Hematopoietic multipotent progenitor cell treated with erythropoietin and hydrocortisone succinate and interleukin-3 and kit ligand, for 17 days (in vitro differentiated cells): ENCODE data around the gene TM4SF18.
"Not testable (repeated sequence)": the region's sequence is repeated elsewhere in the genome, so short reads cannot be mapped to it uniquely, and the experiment has no call there.

Experiments
- DNase-seq: peaks from one replicate; pipeline ENCODE4 v3.0.0-alpha.2; 2015; ENCODE audit warnings: low spot score

TM4SF18 gene

DNA sequence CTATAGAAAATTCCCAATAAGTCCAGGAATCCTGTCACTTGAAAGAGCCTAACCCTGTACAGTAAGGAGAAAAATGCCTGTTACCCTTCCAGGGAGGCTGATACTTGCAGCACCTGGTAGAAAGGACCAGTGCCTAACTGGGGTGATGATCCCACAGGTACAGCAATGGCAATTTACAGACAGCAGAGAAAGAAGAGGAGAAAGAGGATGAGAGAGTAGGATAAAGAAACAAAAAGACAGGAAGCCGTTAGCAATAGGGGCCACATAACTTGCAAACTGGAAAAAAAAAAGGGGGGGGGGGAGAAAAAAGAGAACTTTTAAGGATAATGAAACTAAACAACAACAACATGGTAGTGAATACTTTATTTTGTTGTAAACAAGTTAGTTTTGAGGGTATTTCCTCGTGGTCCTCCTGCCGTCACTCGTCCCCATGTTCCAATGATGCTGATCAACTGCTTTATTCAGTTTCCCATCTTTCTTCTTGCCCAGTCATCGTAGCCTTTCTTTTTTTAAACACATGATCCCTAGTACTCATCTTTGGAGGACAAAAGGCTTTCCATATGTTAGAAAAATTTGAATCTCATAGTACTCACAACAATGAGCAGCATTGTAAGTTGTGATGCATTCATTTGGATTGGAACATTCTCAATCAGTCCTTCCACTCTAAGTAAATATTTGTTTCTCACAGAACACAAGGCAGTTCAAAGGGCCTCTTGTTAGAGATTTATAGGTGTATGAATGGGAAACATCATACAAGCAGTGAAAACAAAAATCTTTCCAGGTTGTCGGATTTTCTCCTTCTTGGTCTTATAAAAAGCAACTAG is 35.5 kb upstream of the TM4SF18 start:
- no peak for DNase-seq

- DNase-seq, result no peak
Observed at GRCh38 chr3:149368201-149368673, 34.8 kb upstream of the TM4SF18 start.

DNA sequence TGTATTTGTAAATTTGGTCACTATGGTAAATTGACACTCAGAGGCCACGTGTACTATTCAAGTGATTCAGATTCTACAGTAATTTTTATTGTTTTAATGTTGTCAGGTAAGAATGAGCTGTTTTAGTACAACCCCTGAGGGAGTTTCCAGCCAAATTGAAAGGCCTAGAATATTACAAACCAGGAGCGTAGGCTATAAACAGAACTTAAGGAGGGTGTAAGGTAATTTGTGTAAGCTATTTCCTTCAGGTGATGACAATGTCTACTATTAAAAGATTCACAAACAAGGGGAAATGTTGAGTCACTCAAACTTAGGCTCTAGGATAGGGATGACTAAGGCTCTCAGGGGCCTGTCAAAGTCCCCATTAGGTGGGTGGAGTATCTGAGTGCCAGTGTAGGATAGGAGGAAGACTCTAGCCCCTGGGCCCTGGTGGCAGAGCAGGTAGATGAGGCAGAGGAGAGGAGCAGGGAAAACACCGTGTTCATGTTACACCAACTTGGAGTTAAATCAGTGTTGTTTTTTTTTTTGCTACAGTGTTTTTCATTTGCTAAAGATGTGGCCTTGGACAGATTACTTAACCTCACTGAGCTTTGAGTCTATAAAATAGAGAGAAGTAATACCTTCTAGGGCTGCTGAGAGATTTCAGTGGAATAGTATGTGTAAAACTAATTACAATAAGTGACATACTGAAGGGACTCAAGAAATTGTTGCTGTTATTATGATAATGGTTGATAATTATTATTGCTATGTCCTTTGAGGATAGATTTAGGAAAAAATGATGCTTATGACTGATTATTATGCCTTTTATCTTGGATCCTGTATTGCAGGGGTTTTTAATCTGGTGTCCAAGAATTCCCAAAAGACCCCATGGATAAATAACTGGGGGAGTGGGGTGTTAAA is 33.8 kb upstream of the TM4SF18 start:
- no peak for DNase-seq

GRCh38 chr3:149366031-149366430 is 32.6 kb upstream of the TM4SF18 start:
- no peak for DNase-seq

DNA sequence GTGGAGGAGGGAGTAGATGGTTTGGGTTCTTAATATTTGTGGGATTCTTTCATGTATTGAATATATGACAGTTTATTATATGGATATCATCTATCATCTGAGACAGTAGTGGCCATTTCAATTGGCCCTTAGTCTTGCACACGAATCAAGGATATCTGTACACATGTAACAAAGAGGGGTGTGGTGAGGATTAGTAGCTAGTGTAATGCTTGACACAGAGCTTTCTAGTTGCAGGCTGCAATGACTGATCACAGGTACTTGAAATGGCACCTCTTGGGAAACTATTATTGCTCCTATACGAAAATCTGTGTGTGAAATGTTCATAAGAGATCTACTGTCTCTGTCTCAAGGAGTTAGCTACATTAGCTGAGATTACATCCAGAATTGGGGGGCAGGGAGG is 31.2 kb upstream of the TM4SF18 start:
- DNase-seq, result no peak

GRCh38 chr3:149363053-149363452 is 29.6 kb upstream of the TM4SF18 start:
- DNase-seq, result no peak

- no peak for DNase-seq
Observed at GRCh38 chr3:149362366-149362765, 28.9 kb upstream of the TM4SF18 start.

GRCh38 chr3:149356630-149357029 is 23.2 kb upstream of the TM4SF18 start:
- no peak for DNase-seq

DNA sequence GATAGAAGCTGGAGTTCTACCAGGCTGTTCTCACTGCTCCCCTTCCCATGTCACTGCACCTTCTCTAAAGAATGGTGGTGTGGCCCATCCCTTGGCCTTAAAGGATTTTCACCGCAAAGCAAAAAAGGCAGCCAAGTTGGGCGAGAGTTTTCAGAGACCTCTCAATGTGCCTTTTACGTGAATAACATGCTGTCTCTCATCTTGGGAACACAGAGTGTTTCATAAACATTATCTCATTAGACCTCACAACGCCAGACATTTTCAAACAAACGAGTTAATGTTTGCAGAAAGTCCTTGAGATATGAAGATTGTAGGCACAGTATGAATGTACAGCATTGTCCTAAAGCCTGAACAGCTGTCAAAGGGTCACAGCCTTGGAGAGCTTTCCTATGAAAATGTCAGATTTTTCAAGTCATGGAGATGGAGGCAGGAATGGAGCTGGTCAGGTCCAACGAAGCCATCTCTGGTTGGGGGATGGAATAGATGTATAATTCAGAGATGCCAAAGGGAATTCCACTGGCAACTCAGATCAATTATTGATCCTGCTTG is 22.7 kb upstream of the TM4SF18 start:
- DNase-seq, result no peak

DNA sequence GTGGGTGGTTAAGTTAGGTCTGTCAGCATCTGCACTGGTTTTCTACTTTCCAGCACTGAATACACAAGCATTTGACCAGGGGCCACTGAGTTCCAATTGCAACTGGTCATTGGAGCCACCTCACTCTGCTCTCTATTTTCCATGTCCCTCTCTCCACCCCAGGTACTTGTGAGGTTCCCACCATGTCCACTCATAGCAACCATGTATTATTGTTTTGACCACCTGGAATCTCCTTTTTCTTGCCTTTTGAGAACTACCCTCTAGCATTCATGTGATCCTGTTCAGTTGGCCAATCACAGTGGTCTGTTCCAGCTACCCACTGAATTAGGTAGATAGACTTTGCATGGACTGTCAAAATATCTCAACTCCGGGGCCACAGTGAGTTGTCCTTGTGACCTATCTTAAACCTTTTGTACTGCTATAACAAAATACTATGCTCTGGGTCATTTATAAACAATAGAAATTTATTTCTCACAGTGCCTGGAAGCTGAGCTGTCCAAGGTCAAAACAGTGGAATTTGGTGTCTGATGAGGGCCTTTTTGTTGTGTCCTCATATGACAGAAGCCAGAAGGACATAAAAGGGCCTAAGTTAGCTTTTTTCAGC is 20.2 kb upstream of the TM4SF18 start:
- DNase-seq, result no peak

DNA sequence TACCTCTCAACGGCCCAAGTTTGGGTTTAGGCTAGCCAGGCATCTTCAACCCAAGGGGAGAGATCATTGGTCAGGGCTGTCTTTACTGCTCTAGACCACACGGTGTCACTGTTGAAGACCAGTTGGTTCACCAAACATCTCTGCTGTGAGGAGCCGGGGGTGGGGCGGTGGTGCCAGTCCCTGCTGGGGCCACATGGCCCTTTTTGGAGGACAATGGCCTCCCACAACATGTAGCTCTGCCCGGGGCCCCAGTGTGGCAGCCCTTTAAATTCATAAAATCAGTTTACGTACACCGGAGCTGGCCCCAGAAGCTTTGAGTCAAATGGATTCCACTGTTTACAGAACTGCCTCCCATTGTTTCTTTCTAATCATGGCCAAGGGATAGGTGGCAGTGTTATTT is 19.1 kb upstream of the TM4SF18 start:
- no peak for DNase-seq

GRCh38 chr3:149343951-149344350 is 10.5 kb upstream of the TM4SF18 start:
- DNase-seq, result no peak

DNA sequence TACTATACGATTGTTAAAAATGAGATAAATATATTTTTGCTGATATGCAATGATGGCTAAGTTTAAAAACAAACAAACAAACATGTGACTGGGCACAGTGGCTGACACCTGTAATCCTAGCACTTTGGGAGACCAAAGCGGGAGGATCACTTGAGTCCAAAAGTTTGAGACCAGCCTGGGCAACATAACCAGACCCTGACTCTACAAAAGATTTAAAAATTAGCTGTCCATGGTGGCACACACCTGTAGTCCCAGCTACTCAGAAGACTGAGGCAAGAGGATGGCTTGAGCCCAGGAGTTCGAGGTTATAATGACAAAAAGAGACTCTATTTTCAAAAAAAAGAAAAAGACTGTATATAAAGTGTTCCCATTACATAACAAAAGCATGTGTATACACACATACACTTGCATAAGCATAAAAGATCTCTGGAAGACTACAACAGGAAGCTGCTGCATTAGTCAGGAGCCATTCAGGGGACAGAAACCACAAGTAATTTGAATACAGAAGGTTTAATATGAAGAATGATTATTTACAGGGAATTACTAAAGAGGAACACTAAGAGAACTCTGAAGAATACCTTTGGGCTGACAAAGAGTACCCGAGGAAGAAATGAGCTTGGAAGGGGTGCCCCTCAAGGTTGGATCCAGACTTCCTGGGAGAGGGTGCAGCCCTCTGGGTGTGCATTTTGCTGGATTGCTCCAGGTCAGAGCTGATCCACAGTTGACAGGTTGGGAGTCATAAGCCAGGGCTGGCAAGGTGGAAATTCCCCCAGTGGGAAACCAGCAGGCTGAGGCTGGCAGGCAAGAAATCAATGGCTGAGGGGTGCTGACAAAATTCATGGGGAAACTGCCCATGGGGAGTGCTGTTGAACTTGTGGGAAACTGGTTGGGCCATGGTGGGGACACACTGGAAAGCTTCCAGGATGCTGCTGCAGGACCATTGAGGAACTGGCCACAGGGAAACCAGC is 9.3 kb upstream of the TM4SF18 start:
- DNase-seq, result no peak

DNA sequence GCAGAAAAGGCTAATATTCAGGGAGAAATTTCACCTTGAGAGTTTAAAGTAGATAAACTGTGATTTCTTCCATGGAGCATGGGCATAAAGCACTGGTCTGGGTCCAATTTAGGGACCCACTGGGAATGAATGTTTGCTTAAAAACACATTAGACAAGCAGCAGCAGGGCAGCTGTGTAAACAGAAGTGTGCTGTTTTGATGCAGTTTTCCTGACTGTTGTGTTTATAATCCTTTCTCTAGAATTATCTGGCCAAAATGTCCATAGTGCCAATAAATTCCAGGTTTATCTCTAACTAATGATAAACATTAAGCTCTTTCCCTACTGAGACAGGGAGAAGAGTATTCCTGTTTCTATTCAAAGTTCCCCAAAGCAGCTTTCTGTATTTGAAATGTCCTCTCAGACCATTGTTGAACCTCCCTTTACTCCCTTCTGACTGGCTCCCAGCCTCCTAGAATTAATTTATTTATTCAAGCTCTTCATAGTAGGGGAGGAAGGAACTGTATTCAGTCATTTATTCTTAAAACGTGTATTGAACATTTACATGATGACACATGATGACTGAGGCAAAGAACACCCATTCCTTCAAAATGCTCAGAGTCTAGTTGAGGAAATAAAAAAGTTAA is 7.0 kb upstream of the TM4SF18 start:
- DNase-seq, result no peak

DNA sequence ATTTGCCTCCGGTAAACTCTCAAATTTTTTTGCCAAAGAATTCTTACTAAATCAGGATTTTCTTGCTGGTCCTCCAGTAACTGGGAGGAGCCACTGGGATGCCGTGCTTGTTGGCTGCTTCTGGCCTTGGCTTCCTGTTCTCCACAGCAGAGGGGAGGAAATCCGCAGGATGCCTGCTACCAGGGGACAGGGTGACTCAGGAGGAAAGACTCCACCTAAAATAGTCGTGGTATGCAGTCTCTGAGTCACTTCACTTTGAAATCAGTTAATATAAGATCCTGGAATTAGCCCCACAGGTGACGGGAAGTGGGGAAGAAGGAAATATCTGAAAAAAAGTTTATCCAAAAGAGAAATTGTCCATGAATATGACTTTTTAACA is 6.5 kb upstream of the TM4SF18 start:
- DNase-seq, result no peak

DNA sequence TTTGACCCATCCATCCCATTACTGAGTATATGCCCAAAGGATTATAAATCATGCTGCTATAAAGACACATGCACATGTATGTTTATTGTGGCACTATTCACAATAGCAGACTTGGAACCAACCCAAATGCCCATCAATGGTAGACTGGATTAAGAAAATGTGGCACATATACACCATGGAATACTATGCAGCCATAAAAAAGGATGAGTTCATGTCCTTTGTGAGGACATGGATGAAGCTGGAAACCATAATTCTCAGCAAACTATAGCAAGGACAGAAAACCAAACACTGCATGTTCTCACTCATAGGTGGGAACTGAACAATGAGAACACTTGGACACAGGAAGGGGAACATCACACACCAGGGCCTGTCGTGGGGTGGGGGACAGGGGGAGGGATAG is 4.0 kb upstream of the TM4SF18 start:
- not testable (repeated sequence) for DNase-seq

DNA sequence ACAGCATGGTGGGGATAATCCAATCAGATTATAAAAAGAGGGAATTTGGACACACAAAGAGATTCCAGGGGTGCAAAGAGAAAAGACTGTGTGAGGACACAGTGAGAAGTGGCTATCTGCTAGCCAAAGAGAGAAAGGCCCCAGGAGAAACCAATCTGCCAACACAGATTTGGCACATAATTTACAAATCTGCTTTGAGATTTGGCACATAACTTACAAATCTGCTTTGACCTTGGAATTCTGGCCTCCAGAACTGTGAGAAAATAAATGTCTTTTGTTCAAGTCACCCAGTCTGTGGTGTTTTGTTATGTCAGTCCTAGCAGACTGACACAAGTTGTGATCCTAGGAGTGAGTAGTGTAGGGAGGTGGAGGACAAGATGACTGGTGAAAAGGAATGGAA is 3.5 kb upstream of the TM4SF18 start:
- no peak for DNase-seq

DNA sequence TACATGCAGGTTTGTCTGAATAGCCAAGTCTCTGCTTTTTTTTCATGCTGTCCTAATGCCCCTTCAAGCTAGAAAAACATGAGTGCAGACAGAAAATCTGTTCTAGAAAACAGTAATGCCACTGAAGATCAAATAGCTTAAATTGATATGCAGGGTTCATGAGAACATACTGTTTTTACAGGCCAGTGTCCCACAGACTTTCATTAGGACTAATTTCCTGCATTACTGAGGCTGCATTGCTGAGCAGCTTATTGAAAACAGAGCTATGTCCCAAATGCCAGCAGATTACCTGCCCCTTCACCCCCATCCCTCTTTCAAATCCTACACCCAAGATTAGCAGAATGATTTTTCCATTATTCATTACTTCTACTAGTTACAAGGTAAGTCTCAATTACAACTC is 665 bp downstream of the TM4SF18 start:
- no peak for DNase-seq

DNA sequence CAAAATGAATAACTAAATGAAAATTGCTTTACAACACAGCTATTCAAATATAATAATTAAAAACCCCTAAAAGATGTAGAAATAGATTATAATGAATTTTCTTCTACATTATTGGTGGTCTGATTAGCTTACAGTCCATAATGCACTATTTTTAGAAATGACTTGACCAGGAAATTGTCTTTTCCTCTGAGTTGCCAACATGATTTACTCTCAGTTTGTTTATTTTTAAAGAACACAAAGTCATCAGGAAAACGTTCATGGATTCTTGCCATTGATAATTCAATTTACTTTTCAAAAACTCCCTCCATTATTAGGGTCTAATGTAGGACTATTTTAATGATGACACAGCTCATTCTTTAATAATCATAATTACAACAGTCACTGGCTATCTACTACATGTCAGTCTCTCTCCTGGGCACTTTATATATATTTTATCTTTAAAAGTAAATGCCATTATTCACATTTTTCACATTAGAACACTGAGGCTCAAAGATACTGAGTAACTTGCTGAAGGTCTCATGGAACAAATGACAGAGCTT is 1.1 kb downstream of the TM4SF18 start:
- no peak for DNase-seq

DNA sequence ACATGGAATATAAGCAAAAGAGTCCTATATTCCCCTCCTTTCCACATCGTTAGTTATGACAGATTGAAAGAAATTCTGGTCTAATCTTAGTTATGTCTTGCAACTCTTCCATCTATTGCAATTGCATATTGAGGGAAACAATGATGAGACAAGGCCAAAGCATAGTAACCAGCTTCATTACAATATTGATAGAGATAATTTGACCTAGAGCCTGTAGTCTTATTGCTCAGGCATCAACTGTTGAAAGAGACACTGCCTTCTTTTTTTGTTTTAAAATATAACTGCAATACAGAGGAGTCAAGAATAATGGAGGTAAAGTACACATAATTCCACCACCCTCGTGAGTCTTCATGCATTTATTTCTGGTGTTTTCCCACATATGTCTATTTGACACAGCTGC is 2.0 kb downstream of the TM4SF18 start:
- no peak for DNase-seq
